HCT116 (cell line): ENCODE measurements around the gene CCL23. TPM values are rescaled to one million over a fixed set of nuclear protein-coding genes. Genes with fewer than 3 reads are reported as not detected.
A peak's percentile ranks its signal among the peaks of the same experiment; 100 is the strongest.

Experiments used
- ATAC-seq: fragments of 200-7000 bp; cut with Tn5 transposase; 2 replicates; pipeline ENCODE4 v1.9.1; 2020; ENCODE audit warnings: mild to moderate bottlenecking, moderate library complexity
- BruUV-seq: library from RNA; stranded (reverse); fragments of 400-500 nt; replicated peaks from 2 replicates; lab custom pipeline; 2021; lab: Mats Ljungman, UMichigan
- CTCF ChIA-PET: fragments of 300-600 bp; sonication (Branson Sonifier 250); formaldehyde crosslinking; loops from one replicate; lab custom pipeline; 2021; ENCODE audit warnings: antibody characterized with exemption; lab: Charles Lee
- POLR2A ChIA-PET: fragments of 300-600, 350-600 bp; sonication (Branson Sonifier 250); formaldehyde crosslinking; loops from one replicate; lab custom pipeline; 2021; ENCODE audit warnings: antibody characterized with exemption; lab: Charles Lee
- RAD21 ChIA-PET, 2 experiments: fragments of 300-600 bp; sonication (Branson Sonifier 250); formaldehyde crosslinking; loops; one replicate each; lab custom pipeline; 2023; ENCODE audit warnings: low total read pairs in 2 of 2; ENCODE audit not compliant: uncharacterized antibody in 2 of 2, unreplicated experiment in 2 of 2, low non-redundant PET in 1 of 2; lab: Charles Lee
- DNase-seq: peaks from one replicate; pipeline ENCODE4 v3.0.0-alpha.2; 2010; ENCODE audit warnings: low read depth, low spot score
- H2AFZ ChIP-seq: fragments of 200-600 bp; shearing (Covaris generic), sonication (generic); 2 replicates; pipeline ENCODE4 v1.6.1; 2017; ENCODE audit warnings: low read depth, mixed run types, mixed read lengths, antibody characterized with exemption, low read length; ENCODE audit not compliant: poor library complexity, severe bottlenecking
- H3K27ac ChIP-seq: 2 replicates; pipeline ENCODE4 v1.5.1; 2012; ENCODE audit warnings: low read depth, low read length
- H3K27me3 ChIP-seq: fragments of 200-600 bp; sonication (generic); 2 replicates; pipeline ENCODE4 v1.6.1; 2016; ENCODE audit warnings: mixed run types, low read length, mixed read lengths; ENCODE audit not compliant: insufficient read depth
- H3K36me3 ChIP-seq, 2 experiments: fragments of 200-500 bp in 1 of 2; fragments of 200-600 bp in 1 of 2; sonication (Bioruptor generic) in 1 of 2; sonication (generic) in 1 of 2; 2 replicates each; pipeline versions ENCODE4 v1.5.1 to v1.6.1; 2014 to 2016; ENCODE audit warnings: low read length in 2 of 2, inconsistent platforms in 1 of 2, mixed read lengths in 1 of 2, mixed run types in 1 of 2; ENCODE audit not compliant: insufficient read depth in 2 of 2, control insufficient read depth in 1 of 2
- H3K4me1 ChIP-seq, 2 experiments: fragments of 200-600 bp in 1 of 2; sonication (generic) in 1 of 2; 2 replicates each; pipeline versions ENCODE4 v1.5.1 to v1.6.1; 2012 to 2017; ENCODE audit warnings: low read length in 2 of 2, inconsistent platforms in 1 of 2, mild to moderate bottlenecking in 1 of 2, mixed read lengths in 1 of 2, mixed run types in 1 of 2, moderate library complexity in 1 of 2; ENCODE audit not compliant: insufficient read depth in 2 of 2, control insufficient read depth in 1 of 2
- H3K4me2 ChIP-seq: fragments of 200-600 bp; sonication (generic); 2 replicates; pipeline ENCODE4 v1.6.1; 2017; ENCODE audit warnings: mixed run types, low read length, mixed read lengths
- H3K4me3 ChIP-seq, 2 experiments: fragments of 200-600 bp in 1 of 2; sonication (generic) in 1 of 2; replicated peaks in 1 of 2; 2 replicates each; pipeline ENCODE4 v1.5.1; 2011 to 2016; ENCODE audit warnings: low read length in 2 of 2, control low read depth in 1 of 2, low read depth in 1 of 2, mild to moderate bottlenecking in 1 of 2, mixed read lengths in 1 of 2, mixed run types in 1 of 2
- H3K79me2 ChIP-seq: fragments of 200-600 bp; sonication (generic); 2 replicates; pipeline ENCODE4 v1.6.1; 2017; ENCODE audit warnings: mild to moderate bottlenecking, mixed run types, low read length, moderate library complexity, mixed read lengths; ENCODE audit not compliant: insufficient read depth
- H3K9ac ChIP-seq: fragments of 200-600 bp; sonication (generic); 2 replicates; pipeline ENCODE4 v1.6.1; 2016; ENCODE audit warnings: low read length, mixed read lengths
- H3K9me2 ChIP-seq: fragments of 200-600 bp; sonication (generic), shearing (Covaris generic); 2 replicates; pipeline ENCODE4 v1.6.1; 2017; ENCODE audit warnings: mixed run types, mild to moderate bottlenecking, moderate library complexity; ENCODE audit not compliant: insufficient read depth
- H3K9me3 ChIP-seq, 2 experiments: fragments of 200-500 bp in 1 of 2; fragments of 200-600 bp in 1 of 2; sonication (Bioruptor generic) in 1 of 2; sonication (generic) in 1 of 2; 2 replicates each; pipeline ENCODE4 v1.6.1; 2014 to 2017; ENCODE audit warnings: low read length in 2 of 2, mixed read lengths in 2 of 2, inconsistent platforms in 1 of 2, low read depth in 1 of 2, mild to moderate bottlenecking in 1 of 2, mixed run types in 1 of 2, moderate library complexity in 1 of 2; ENCODE audit not compliant: control insufficient read depth in 1 of 2, insufficient read depth in 1 of 2
- H4K20me1 ChIP-seq: fragments of 200-600 bp; sonication (generic), shearing (Covaris generic); 2 replicates; pipeline ENCODE4 v1.6.1; 2017; ENCODE audit warnings: mixed run types, mild to moderate bottlenecking, moderate library complexity; ENCODE audit not compliant: insufficient read depth
- CBX3 ChIP-seq: IDR thresholded peaks from 2 replicates; pipeline ENCODE4 v1.6.1; 2012; ENCODE audit warnings: low read depth
- EGR1 ChIP-seq: IDR thresholded peaks from 2 replicates; pipeline ENCODE4 v1.6.1; 2012; ENCODE audit warnings: low read depth
- POLR2AphosphoS5 ChIP-seq: IDR thresholded peaks from 2 replicates; pipeline ENCODE4 v1.6.1; 2011; ENCODE audit warnings: mild to moderate bottlenecking, low read depth, low read length, moderate library complexity
- RAD21 ChIP-seq: IDR thresholded peaks from 2 replicates; pipeline ENCODE4 v1.6.1; 2012; ENCODE audit warnings: low read depth, mild to moderate bottlenecking
- SP1 ChIP-seq: IDR thresholded peaks from 2 replicates; pipeline ENCODE4 v1.6.1; 2012; ENCODE audit warnings: low read depth
- ZNF274 ChIP-seq: fragments of 200-500 bp; sonication (Bioruptor generic); IDR thresholded peaks from 2 replicates; pipeline ENCODE4 v1.6.1; 2014; ENCODE audit warnings: mild to moderate bottlenecking, low read depth, low read length, inconsistent platforms
- intact Hi-C: fragments of 100-400 bp; cut with micrococcal nuclease; formaldehyde crosslinking; loops from 2 replicates; pipeline ENCODE4 v1.10.0; 2022
- total RNA-seq: library from RNA; stranded (reverse); gene quantifications from one replicate; pipeline ENCODE4 v1.2.1, GENCODE V29; 2021; ENCODE audit not compliant: unreplicated experiment
- TF ChIP-seq, protein P1 (sequence below): IDR thresholded peaks from 2 replicates; pipeline ENCODE4 v1.6.1; 2012; ENCODE audit warnings: low read depth
- TF ChIP-seq, protein P2 (sequence below), 3 experiments: fragments of 200-600 bp in 1 of 3; sonication (generic) in 1 of 3; IDR thresholded peaks in 2 of 3; conservative IDR thresholded peaks in 1 of 3; 2 replicates each; pipeline ENCODE4 v1.5.1; 2012 to 2017; ENCODE audit warnings: low read depth in 2 of 3, low read length in 2 of 3, antibody characterized with exemption in 1 of 3, borderline replicate concordance in 1 of 3, control low read depth in 1 of 3, mild to moderate bottlenecking in 1 of 3, mixed read lengths in 1 of 3, mixed run types in 1 of 3, moderate library complexity in 1 of 3; ENCODE audit not compliant: insufficient read depth in 1 of 3

The CCL23 gene
- total RNA-seq, 1 experiment from 2014 or later, result not detected

- POLR2A ChIA-PET, result no interaction called here
- BruUV-seq, result no TSS peak
- ATAC-seq, result peak; percentile 79
Measured at GRCh38 chr17:36008998-36009665, 8.6 kb downstream of the CCL23 start.

GRCh38 chr17:36004594-36005108, 13.1 kb downstream of the CCL23 start:
- TF ChIP-seq, protein P1, sequence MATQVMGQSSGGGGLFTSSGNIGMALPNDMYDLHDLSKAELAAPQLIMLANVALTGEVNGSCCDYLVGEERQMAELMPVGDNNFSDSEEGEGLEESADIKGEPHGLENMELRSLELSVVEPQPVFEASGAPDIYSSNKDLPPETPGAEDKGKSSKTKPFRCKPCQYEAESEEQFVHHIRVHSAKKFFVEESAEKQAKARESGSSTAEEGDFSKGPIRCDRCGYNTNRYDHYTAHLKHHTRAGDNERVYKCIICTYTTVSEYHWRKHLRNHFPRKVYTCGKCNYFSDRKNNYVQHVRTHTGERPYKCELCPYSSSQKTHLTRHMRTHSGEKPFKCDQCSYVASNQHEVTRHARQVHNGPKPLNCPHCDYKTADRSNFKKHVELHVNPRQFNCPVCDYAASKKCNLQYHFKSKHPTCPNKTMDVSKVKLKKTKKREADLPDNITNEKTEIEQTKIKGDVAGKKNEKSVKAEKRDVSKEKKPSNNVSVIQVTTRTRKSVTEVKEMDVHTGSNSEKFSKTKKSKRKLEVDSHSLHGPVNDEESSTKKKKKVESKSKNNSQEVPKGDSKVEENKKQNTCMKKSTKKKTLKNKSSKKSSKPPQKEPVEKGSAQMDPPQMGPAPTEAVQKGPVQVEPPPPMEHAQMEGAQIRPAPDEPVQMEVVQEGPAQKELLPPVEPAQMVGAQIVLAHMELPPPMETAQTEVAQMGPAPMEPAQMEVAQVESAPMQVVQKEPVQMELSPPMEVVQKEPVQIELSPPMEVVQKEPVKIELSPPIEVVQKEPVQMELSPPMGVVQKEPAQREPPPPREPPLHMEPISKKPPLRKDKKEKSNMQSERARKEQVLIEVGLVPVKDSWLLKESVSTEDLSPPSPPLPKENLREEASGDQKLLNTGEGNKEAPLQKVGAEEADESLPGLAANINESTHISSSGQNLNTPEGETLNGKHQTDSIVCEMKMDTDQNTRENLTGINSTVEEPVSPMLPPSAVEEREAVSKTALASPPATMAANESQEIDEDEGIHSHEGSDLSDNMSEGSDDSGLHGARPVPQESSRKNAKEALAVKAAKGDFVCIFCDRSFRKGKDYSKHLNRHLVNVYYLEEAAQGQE, result no peak
- TF ChIP-seq CBX3 (no peak), POLR2AphosphoS5 (no peak), EGR1 (no peak), RAD21 (no peak), ZNF274 (no peak)
- POLR2A ChIA-PET, result no interaction called here
- CTCF ChIA-PET, result interaction anchor here (1.7 kb wide), 1 partner anchor 28 kb away, joined by 6 read pairs; no protein-coding TSS in a partner anchor
- H3K4me2 ChIP-seq, result no peak overlapping the region
- RAD21 ChIA-PET, result no interaction called here
- H2AFZ ChIP-seq, result no peak overlapping the region
- intact Hi-C loops, result no loop called here
- BruUV-seq, result no TSS peak
- no peaks in the 10 kb centered on the region for H4K20me1 ChIP-seq
- no peaks in the 10 kb centered on the region for H3K9me3 ChIP-seq
- H3K9ac ChIP-seq, result no peak overlapping the region
- H3K79me2 ChIP-seq, result no peaks in the 10 kb centered on the region
- no peaks in the 10 kb centered on the region for H3K36me3 ChIP-seq
- H3K4me3 ChIP-seq, result no peak overlapping the region
- no peak for DNase-seq
- H3K27ac ChIP-seq, result no peak overlapping the region
- ATAC-seq, result no peak
- H3K9me2 ChIP-seq, result no peaks in the 10 kb centered on the region
- no peaks in the 10 kb centered on the region for H3K27me3 ChIP-seq
- no peaks in the 10 kb centered on the region for H3K4me1 ChIP-seq

More at GRCh38 chr17:36008998-36009665, 8.6 kb downstream of the CCL23 start:
- H3K9me2 ChIP-seq, result no peaks in the 10 kb centered on the region
- H3K4me2 ChIP-seq, result 0 out of 2 replicates have a peak overlapping the region, but pooled peaks have one; percentile 14
- DNase-seq, result no peak
- H3K79me2 ChIP-seq, result no peaks in the 10 kb centered on the region
- H4K20me1 ChIP-seq, result no peaks in the 10 kb centered on the region
- TF ChIP-seq, protein P2, sequence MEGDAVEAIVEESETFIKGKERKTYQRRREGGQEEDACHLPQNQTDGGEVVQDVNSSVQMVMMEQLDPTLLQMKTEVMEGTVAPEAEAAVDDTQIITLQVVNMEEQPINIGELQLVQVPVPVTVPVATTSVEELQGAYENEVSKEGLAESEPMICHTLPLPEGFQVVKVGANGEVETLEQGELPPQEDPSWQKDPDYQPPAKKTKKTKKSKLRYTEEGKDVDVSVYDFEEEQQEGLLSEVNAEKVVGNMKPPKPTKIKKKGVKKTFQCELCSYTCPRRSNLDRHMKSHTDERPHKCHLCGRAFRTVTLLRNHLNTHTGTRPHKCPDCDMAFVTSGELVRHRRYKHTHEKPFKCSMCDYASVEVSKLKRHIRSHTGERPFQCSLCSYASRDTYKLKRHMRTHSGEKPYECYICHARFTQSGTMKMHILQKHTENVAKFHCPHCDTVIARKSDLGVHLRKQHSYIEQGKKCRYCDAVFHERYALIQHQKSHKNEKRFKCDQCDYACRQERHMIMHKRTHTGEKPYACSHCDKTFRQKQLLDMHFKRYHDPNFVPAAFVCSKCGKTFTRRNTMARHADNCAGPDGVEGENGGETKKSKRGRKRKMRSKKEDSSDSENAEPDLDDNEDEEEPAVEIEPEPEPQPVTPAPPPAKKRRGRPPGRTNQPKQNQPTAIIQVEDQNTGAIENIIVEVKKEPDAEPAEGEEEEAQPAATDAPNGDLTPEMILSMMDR (IDR thresholded peaks at IDR 0.05 in 2 of 3, conservative IDR thresholded peaks at IDR 0.05 in 1 of 3; ENCODE audit: borderline replicate concordance in 1 of 3, insufficient read depth in 1 of 3, low read depth in 2 of 3, low read length in 2 of 3), result peak; percentile 19 to 79 (median 64); a peak in 5 of 6 replicates
- TF ChIP-seq SP1 (no peak), RAD21 (peak; percentile 35)
- no peaks in the 10 kb centered on the region for H3K36me3 ChIP-seq
- ChIA-PET RAD21 (no interaction called here), CTCF (interaction anchor here (1.2 kb wide), 1 partner anchor 40 kb away, joined by 4 read pairs; no protein-coding TSS in a partner anchor)
- no peaks in the 10 kb centered on the region for H3K9me3 ChIP-seq
- H3K9ac ChIP-seq, result no peak overlapping the region
- 0 out of 2 replicates have a peak, but pooled peaks cover 9% of the 10 kb centered on the region for H3K27me3 ChIP-seq
- no peak overlapping the region for H2AFZ ChIP-seq
- H3K4me1 ChIP-seq, result no peaks in the 10 kb centered on the region
- no peak overlapping the region for H3K4me3 ChIP-seq
- no peak overlapping the region for H3K27ac ChIP-seq
- intact Hi-C loops, result no loop called here
